Endothelial cell of umbilical vein (primary cell): ENCODE measurements around the gene ZNF362. TPM values are rescaled to one million over a fixed set of nuclear protein-coding genes. Genes with fewer than 3 reads are reported as not detected.

Experiments
- BruUV-seq: library from RNA; stranded (reverse); fragments of 400-500 nt; replicated peaks from 2 replicates; lab custom pipeline; 2021; lab: Mats Ljungman, UMichigan
- CTCF ChIA-PET: fragments of 300-600, 350-600 bp; sonication (Branson Sonifier 250); formaldehyde crosslinking; loops from one replicate; lab custom pipeline; 2021; ENCODE audit warnings: antibody characterized with exemption, inconsistent platforms; lab: Charles Lee
- POLR2A ChIA-PET: fragments of 300-600, 350-600 bp; sonication (Branson Sonifier 250); formaldehyde crosslinking; loops from one replicate; lab custom pipeline; 2021; ENCODE audit warnings: antibody characterized with exemption, inconsistent platforms; lab: Charles Lee
- DNase-seq: peaks from one replicate; pipeline ENCODE4 v3.0.0-alpha.2; 2011; ENCODE audit warnings: low read depth, low spot score
- FAIRE-seq: peaks from 2 replicates; lab custom pipeline; 2011; peaks lifted over from hg19 to GRCh38; lab: Jason Lieb, UNC
- H2AFZ ChIP-seq: 2 replicates; pipeline ENCODE4 v1.6.0; 2012; ENCODE audit warnings: low read depth, low read length, control low read depth, inconsistent platforms
- H3K27ac ChIP-seq: 2 replicates; pipeline ENCODE4 v1.5.1; 2011; ENCODE audit warnings: low read depth, mild to moderate bottlenecking, control low read depth, low read length, moderate library complexity; ENCODE audit not compliant: insufficient read depth
- H3K27me3 ChIP-seq, 2 experiments: 2 replicates each; pipeline versions ENCODE4 v1.6.0 to v1.6.1; 2011; ENCODE audit warnings: low read length in 2 of 2, mixed read lengths in 1 of 2; ENCODE audit not compliant: control insufficient read depth in 2 of 2, insufficient read depth in 2 of 2
- H3K36me3 ChIP-seq, 2 experiments: 2 replicates in 1 of 2; 3 replicates in 1 of 2; pipeline ENCODE4 v1.5.1; 2011; ENCODE audit warnings: low read length in 2 of 2, mild to moderate bottlenecking in 1 of 2, moderate library complexity in 1 of 2; ENCODE audit not compliant: control insufficient read depth in 2 of 2, insufficient read depth in 2 of 2; ENCODE audit errors: extremely low read depth in 1 of 2
- H3K4me1 ChIP-seq: 3 replicates; pipeline ENCODE4 v1.5.1; 2011; ENCODE audit warnings: mild to moderate bottlenecking, low read length; ENCODE audit not compliant: control insufficient read depth, insufficient read depth; ENCODE audit errors: extremely low read depth
- H3K4me2 ChIP-seq: 2 replicates; pipeline ENCODE4 v1.6.1; 2011; ENCODE audit warnings: low read length, control low read depth, mixed read lengths; ENCODE audit not compliant: insufficient read depth
- H3K4me3 ChIP-seq, 3 experiments: fragments of 200-600 bp in 1 of 3; sonication (generic), shearing (Covaris generic) in 1 of 3; replicated peaks in 1 of 3; 2 replicates each; pipeline ENCODE4 v1.5.1; 2011 to 2016; ENCODE audit warnings: control low read depth in 3 of 3, low read length in 3 of 3, mild to moderate bottlenecking in 2 of 3, inconsistent platforms in 1 of 3, low read depth in 1 of 3, moderate library complexity in 1 of 3; ENCODE audit not compliant: insufficient read depth in 1 of 3
- H3K79me2 ChIP-seq: 2 replicates; pipeline ENCODE4 v1.6.0; 2012; ENCODE audit warnings: low read length, inconsistent platforms; ENCODE audit not compliant: control insufficient read depth, insufficient read depth
- H3K9ac ChIP-seq: replicated peaks from 2 replicates; pipeline ENCODE3; 2011; ENCODE audit warnings: low read length, control low read depth; ENCODE audit not compliant: insufficient read depth; ENCODE audit errors: extremely low read depth
- H3K9me1 ChIP-seq: replicated peaks from 3 replicates; pipeline ENCODE4 v1.6.0; 2011; ENCODE audit warnings: mild to moderate bottlenecking, low read length; ENCODE audit not compliant: control insufficient read depth, insufficient read depth; ENCODE audit errors: extremely low read depth
- H3K9me3 ChIP-seq: replicated peaks from 2 replicates; pipeline ENCODE4 v1.5.1; 2012; ENCODE audit warnings: low read length, inconsistent platforms; ENCODE audit not compliant: control insufficient read depth, insufficient read depth
- H4K20me1 ChIP-seq: replicated peaks from 2 replicates; pipeline ENCODE3; 2011; ENCODE audit warnings: mild to moderate bottlenecking, low read length; ENCODE audit not compliant: control insufficient read depth, insufficient read depth; ENCODE audit errors: extremely low read depth
- EZH2 ChIP-seq: IDR thresholded peaks from 2 replicates; pipeline ENCODE4 v1.6.1; 2012; ENCODE audit warnings: borderline replicate concordance, low read depth, mild to moderate bottlenecking, moderate library complexity, low read length, inconsistent platforms; ENCODE audit not compliant: severe bottlenecking
- FOS ChIP-seq: IDR thresholded peaks from 2 replicates; pipeline ENCODE4 v1.6.1; 2011; ENCODE audit warnings: mild to moderate bottlenecking, low read length, moderate library complexity, borderline replicate concordance; ENCODE audit not compliant: insufficient read depth
- GATA2 ChIP-seq: IDR thresholded peaks from 2 replicates; pipeline ENCODE4 v1.7.0; 2011; ENCODE audit warnings: low read depth, mild to moderate bottlenecking, moderate library complexity, mixed read lengths, low read length; ENCODE audit not compliant: insufficient read length, insufficient read depth
- JUN ChIP-seq: IDR thresholded peaks from 2 replicates; pipeline ENCODE4 v1.6.1; 2011; ENCODE audit warnings: borderline replicate concordance, low read depth; ENCODE audit not compliant: insufficient read length, insufficient read depth
- MYC ChIP-seq: IDR thresholded peaks from one replicate; pipeline ENCODE4 v1.6.1; 2011; ENCODE audit warnings: mild to moderate bottlenecking, low read depth, low read length
- POLR2A ChIP-seq: IDR thresholded peaks from 2 replicates; pipeline ENCODE4 v1.6.1; 2012; ENCODE audit warnings: low read depth, mild to moderate bottlenecking, control low read depth, low read length
- POLR2AphosphoS5 ChIP-seq: IDR thresholded peaks from 2 replicates; pipeline ENCODE4 v1.6.1; 2012; ENCODE audit warnings: low read depth, mild to moderate bottlenecking, control low read depth, low read length, moderate library complexity; ENCODE audit not compliant: insufficient read depth
- dilution Hi-C: fragments of 300-500 bp; cut with MboI; formaldehyde crosslinking; loops from one replicate; pipeline ENCODE4 v1.15.0; 2019; ENCODE audit warnings: low sequenced_read_pairs; ENCODE audit not compliant: extremely low pct_ligation_motif_present
- intact Hi-C: fragments of 100-400 bp; cut with micrococcal nuclease; formaldehyde crosslinking; loops from one replicate; pipeline ENCODE4 v1.10.0; 2022
- polyA plus RNA-seq, 4 experiments: library from polyadenylated mRNA; depleted of rRNA in 3 of 4; stranded (reverse) in 3 of 4; unstranded in 1 of 4; fragments of >200 nt; gene quantifications; 2 replicates each; pipeline versions ENCODE4 v1.2.1 to v1.2.3, GENCODE V29; 2011 to 2012; ENCODE audit warnings: missing spikeins in 1 of 4
- total RNA-seq: library from RNA; stranded (reverse); gene quantifications from 2 replicates; pipeline ENCODE4 v1.2.3, GENCODE V29; 2021
- TF ChIP-seq, protein P1 (sequence below), 2 donors: IDR thresholded peaks; 1 replicate in 1 of 2; 2 replicates in 1 of 2; pipeline ENCODE4 v1.5.1; 2011; ENCODE audit warnings: low read length in 2 of 2, mild to moderate bottlenecking in 2 of 2, moderate library complexity in 2 of 2, control low read depth in 1 of 2, inconsistent platforms in 1 of 2, low read depth in 1 of 2; ENCODE audit not compliant: insufficient read depth in 1 of 2; ENCODE audit errors: extremely low read depth in 1 of 2
- TF ChIP-seq, protein P2 (sequence below): IDR thresholded peaks from 2 replicates; pipeline ENCODE4 v1.6.1; 2011; ENCODE audit not compliant: insufficient read depth, insufficient read length

Gene ZNF362
- total and polyA plus RNA-seq, 2 donors (not counting 3 experiments of a cell fraction or from before 2014, with no cell fraction given): 28.4 to 35.3 TPM

DNA sequence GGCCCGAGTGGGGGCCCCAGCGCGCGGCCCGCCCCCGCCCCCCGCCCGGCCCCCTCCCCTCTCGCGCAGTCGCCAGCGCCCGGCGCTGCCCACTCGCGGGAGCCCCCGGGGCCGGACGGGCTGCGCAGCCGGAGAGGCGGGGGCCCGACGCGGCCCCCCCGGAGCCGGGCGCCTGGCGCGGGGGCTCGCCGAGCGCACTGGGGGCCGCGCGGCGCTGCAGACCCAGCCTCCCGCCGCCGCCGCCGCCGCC, 146 bp upstream of the ZNF362 start:
- peaks cover 12% of the 10 kb centered on the region for H3K4me1 ChIP-seq
- TF ChIP-seq, protein P1, sequence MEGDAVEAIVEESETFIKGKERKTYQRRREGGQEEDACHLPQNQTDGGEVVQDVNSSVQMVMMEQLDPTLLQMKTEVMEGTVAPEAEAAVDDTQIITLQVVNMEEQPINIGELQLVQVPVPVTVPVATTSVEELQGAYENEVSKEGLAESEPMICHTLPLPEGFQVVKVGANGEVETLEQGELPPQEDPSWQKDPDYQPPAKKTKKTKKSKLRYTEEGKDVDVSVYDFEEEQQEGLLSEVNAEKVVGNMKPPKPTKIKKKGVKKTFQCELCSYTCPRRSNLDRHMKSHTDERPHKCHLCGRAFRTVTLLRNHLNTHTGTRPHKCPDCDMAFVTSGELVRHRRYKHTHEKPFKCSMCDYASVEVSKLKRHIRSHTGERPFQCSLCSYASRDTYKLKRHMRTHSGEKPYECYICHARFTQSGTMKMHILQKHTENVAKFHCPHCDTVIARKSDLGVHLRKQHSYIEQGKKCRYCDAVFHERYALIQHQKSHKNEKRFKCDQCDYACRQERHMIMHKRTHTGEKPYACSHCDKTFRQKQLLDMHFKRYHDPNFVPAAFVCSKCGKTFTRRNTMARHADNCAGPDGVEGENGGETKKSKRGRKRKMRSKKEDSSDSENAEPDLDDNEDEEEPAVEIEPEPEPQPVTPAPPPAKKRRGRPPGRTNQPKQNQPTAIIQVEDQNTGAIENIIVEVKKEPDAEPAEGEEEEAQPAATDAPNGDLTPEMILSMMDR (IDR thresholded peaks at IDR 0.05; ENCODE audit: extremely low read depth in 1 of 2, insufficient read depth in 1 of 2, low read depth in 1 of 2, low read length in 2 of 2): no peak
- no peak for TF ChIP-seq MYC
- no peak for TF ChIP-seq FOS
- TF ChIP-seq GATA2: no peak
- TF ChIP-seq POLR2AphosphoS5: no peak
- no peak for TF ChIP-seq EZH2
- TF ChIP-seq, protein P2, sequence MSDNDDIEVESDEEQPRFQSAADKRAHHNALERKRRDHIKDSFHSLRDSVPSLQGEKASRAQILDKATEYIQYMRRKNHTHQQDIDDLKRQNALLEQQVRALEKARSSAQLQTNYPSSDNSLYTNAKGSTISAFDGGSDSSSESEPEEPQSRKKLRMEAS: no peak
- TF ChIP-seq POLR2A: no peak
- no peak for TF ChIP-seq JUN
- DNase-seq (no peak), FAIRE-seq (no peak)
- peaks cover 0 to under 1% of the 10 kb centered on the region in 2 experiments for H3K27me3 ChIP-seq
- ChIA-PET CTCF (no interaction called here), POLR2A (no interaction called here)
- H3K9me3 ChIP-seq: no peaks in the 10 kb centered on the region
- no peak overlapping the region for H3K27ac ChIP-seq
- H4K20me1 ChIP-seq: no peaks in the 10 kb centered on the region
- no peaks in the 10 kb centered on the region for H3K36me3 ChIP-seq
- H3K4me3 ChIP-seq: peak overlapping the region in 1 of 3 experiments; percentile 81
- no peaks in the 10 kb centered on the region for H3K9me1 ChIP-seq
- H2AFZ ChIP-seq: no peak overlapping the region
- peaks cover 15% of the 10 kb centered on the region for H3K79me2 ChIP-seq
- peak overlapping the region; percentile 61 for H3K9ac ChIP-seq
- intact Hi-C loops: loop anchor here (1.0 to 5.0 kb wide), 5 partner anchors 37 to 216 kb away; partner anchors contain the start of gene ZSCAN20
- dilution Hi-C loops: no loop called here
- no peak overlapping the region for H3K4me2 ChIP-seq
- BruUV-seq: no TSS peak
